ENCODE data around the gene ZNF732.
"Not testable (repeated sequence)": the region's sequence is repeated elsewhere in the genome, so short reads cannot be mapped to it uniquely, and the experiment has no call there.

The ZNF732 gene

GRCh38 chr4:302381-302780 is 2.9 kb downstream of the ZNF732 start:
- no peak for TF ChIP-seq CTCF (conservative IDR thresholded peaks at IDR 0.05; ENCODE audit: low read depth)
- POLR2A ChIA-PET (ENCODE audit: low non-redundant PET) = no interaction called here
- DNase-seq (ENCODE audit: low spot score) = no peak
- no peak overlapping the region for H3K27ac ChIP-seq
- CTCF ChIA-PET = no interaction called here

DNA sequence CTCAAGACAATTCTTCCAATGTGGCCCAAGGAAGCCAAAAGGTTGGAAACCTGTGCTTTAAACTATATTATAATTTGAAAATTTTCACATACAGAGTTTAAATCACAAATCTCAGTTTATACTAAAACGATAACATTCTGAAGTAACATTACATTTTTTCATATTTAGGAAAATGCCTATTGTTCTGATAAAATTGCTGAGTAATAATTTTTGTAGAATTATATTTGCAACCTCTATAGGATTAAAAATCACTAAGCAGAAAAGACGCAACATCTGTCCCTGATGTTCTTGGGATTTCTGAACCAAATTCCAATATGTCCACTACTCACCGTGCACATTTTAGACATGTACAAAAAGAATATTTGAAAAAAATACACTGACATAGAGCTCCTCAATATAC is 10.5 kb downstream of the ZNF732 start:
- no peak for TF ChIP-seq CTCF (conservative IDR thresholded peaks at IDR 0.05; ENCODE audit: low read depth)
- ChIA-PET CTCF (no interaction called here), POLR2A (ENCODE audit: low non-redundant PET) (no interaction called here)
- DNase-seq (ENCODE audit: low spot score) = no peak
- no peak overlapping the region for H3K27ac ChIP-seq

DNA sequence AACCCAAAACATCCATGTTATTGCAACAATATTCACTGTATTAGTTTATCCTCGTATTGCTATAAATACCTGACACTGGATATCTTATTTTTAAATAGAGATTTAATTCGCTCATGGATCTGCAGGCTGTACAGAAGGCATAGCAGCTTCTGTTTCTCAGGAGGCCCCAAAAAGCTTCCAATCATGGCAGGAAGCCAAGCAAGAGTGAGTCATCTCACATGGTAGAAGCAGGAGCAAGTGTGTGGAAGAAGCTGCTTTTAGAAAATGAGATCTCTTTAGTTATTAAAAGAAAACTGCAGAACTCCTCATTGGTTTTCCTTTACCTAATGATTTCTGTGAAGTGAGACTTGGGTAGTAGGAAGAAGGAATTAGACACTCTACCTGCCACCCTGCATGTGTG is 16.4 kb downstream of the ZNF732 start:
- POLR2A ChIA-PET (ENCODE audit: low non-redundant PET) = no interaction called here
- DNase-seq (ENCODE audit: low spot score) = no peak
- no peak overlapping the region for H3K27ac ChIP-seq
- TF ChIP-seq CTCF (conservative IDR thresholded peaks at IDR 0.05; ENCODE audit: low read depth) = no peak
- CTCF ChIA-PET = no interaction called here

DNA sequence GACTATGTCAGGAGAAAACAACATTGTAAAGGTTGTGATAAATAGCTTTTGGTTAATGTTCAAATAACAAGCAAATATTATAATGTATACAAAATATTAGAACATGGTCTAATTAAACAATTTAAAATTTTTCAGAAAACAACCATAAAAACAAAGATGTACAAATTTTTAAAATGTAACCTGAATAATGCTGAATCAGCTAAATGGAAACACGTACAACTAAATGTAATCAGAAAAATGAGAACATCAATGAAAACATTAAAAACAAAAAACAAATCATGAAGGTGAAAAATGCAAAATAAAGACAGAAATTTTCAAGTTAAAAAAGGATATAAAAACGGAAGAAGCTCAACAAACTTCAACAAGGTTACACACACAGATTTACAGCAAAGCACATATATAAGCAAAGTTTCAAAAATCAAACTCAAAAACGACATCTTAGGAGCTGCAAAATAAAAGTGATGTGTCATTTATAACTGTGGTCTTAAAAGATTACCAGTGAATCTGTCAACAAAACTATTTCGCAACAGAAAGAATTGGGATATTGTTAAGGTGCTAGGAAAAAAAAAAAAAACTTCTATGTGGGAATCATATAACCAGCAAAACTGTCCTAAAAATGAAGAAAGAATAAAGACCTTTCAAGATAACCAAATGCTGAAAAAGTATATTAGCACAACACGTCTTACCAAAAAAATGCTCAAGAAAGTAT is 31.8 kb downstream of the ZNF732 start:
- H3K27ac ChIP-seq = no peak overlapping the region
- no peak for DNase-seq (ENCODE audit: low spot score)
- TF ChIP-seq CTCF (conservative IDR thresholded peaks at IDR 0.05; ENCODE audit: low read depth) = no peak
- CTCF ChIA-PET = no interaction called here
- POLR2A ChIA-PET (ENCODE audit: low non-redundant PET) = no interaction called here

- no peak overlapping the region for H3K27ac ChIP-seq
- ChIA-PET CTCF (no interaction called here), POLR2A (ENCODE audit: low non-redundant PET) (no interaction called here)
- no peak for DNase-seq (ENCODE audit: low spot score)
- no peak for TF ChIP-seq CTCF (conservative IDR thresholded peaks at IDR 0.05; ENCODE audit: low read depth)
Measured at GRCh38 chr4:271492-272103, 33.7 kb downstream of the ZNF732 start.

DNA sequence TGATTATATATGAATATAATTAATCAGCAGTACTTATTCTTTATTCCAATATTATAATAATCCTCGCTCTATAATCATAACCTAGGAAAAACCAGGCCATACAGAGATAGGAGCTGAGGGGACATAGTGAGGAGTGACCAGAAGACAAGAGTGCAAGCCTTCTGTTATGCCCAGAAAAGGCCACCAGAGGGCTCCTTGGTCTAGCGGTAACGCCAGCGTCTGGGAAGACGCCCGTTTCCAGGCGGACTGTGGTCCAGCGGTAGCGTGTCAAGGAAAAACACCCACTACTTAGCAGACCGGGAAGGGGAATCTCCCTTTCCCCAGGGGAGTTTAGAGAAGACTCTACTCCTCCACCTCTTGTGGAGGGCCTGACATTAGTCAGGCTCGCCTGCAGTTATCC is 46.0 kb downstream of the ZNF732 start:
- POLR2A ChIA-PET (ENCODE audit: low non-redundant PET); CTCF ChIA-PET; DNase-seq (ENCODE audit: low spot score); H3K27ac ChIP-seq: not testable (repeated sequence)

- no peak for DNase-seq (ENCODE audit: low spot score)
- POLR2A ChIA-PET (ENCODE audit: low non-redundant PET) = no interaction called here
- CTCF ChIA-PET = no interaction called here
- no peak for TF ChIP-seq CTCF (conservative IDR thresholded peaks at IDR 0.05; ENCODE audit: low read depth)
- no peak overlapping the region for H3K27ac ChIP-seq
Measured at GRCh38 chr4:256492-256891, 48.8 kb downstream of the ZNF732 start.
